Measurements from ENCODE around the gene FAT4.

The FAT4 gene

DNA sequence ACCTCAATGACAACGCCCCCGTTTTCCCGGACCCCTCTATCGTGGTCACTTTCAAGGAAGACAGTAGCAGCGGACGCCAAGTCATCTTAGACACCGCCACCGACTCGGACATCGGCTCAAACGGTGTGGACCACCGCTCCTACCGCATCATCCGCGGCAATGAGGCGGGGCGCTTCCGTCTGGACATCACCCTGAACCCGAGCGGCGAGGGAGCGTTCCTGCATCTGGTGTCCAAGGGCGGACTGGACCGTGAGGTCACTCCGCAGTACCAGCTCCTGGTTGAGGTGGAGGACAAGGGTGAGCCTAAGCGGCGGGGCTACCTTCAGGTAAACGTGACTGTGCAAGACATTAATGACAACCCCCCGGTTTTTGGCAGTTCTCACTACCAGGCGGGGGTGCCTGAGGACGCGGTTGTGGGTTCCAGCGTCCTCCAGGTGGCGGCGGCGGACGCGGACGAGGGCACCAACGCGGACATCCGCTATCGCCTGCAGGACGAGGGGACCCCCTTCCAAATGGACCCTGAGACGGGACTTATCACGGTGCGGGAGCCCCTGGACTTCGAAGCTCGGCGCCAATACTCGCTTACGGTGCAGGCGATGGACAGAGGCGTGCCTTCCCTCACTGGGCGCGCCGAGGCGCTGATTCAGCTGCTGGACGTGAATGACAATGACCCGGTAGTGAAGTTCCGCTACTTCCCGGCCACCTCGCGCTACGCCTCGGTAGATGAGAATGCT is 2.2 kb downstream of the FAT4 start:
- no peak for DNase-seq

GRCh38 chr4:125317525-125317877 is 2.7 kb downstream of the FAT4 start:
- DNase-seq: peak in 1 of 2 donors; percentile 8

GRCh38 chr4:125319311-125319710 is 4.6 kb downstream of the FAT4 start:
- DNase-seq: no peak

GRCh38 chr4:125321709-125322365 is 7.1 kb downstream of the FAT4 start:
- DNase-seq: no peak

GRCh38 chr4:125322366-125322730 is 7.6 kb downstream of the FAT4 start:
- no peak for DNase-seq

DNA sequence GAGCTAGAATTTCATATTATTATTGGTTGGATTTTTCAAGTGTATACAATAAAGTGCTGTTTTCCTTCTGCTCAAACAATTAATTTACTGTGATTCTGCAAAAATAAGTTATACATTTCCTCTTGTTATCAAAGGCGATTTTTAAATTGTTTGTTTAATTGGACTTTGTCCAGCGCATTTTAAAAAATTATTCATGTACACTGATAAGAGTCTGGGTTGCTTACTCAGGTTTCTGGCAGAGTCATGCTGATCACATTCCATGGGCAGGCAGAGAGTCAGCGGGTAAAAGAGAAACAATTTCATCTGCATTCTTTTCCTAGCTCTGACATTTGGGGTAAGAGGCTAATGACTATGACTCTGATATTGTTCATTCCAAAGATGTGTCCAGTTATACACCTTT is 8.9 kb downstream of the FAT4 start:
- no peak for DNase-seq

DNA sequence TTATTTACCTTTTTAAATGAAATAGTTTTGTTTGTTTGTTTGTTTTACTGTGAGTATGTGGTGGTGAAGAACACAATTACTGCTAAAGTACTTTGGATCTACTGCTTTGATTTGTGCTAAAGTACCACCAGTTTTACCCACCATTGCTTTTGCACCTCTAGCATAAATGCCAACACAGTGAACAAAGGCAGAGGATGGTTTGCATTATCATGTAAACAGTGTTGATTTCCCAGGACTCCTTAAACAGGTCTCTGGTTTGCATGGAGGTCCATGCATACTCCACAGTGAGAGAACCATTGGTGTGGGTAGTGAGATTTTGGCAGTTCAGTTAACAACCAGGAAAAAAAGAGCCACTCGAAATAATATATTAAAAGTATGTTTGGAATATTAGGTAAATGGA is 11.0 kb downstream of the FAT4 start:
- no peak for DNase-seq

GRCh38 chr4:125331116-125331515 is 16.4 kb downstream of the FAT4 start:
- DNase-seq: no peak

DNA sequence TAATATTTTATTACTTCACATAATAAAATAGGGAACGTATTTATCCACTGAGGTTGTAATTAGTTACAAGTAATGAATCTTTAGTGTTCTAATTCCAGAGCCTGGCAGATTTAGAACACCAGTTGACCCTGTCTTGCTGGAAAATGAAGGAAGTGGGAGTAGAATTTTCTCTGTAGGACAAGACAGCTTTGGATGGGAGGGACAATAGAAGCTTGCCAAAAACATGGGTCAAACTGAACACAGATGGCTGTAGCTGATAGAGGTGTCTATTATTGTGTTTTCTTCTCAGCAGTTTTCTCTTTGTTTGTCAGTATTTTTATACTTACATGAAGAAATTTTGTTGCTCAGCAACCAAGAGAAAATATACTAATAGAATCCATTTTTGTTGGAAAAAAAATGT is 20.2 kb downstream of the FAT4 start:
- DNase-seq: no peak

DNA sequence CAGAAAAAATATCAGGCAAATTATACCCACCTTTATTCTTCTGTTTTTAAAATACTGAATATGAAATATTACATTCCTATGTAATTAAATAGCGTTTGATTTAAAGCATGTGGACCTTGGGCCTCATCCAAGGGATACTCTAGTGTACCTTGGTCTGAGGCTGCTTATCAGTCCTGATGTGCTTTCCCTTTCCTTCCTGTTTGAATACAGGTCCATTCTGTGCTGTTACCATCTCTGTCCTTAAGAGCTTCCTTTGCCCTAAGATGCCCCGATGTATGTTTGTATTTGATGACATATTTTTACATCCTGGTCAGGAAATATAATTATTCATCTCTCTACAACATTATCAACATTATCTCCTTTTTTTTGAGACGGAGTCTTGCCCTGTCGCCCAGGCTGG is 24.1 kb downstream of the FAT4 start:
- no peak for DNase-seq

DNA sequence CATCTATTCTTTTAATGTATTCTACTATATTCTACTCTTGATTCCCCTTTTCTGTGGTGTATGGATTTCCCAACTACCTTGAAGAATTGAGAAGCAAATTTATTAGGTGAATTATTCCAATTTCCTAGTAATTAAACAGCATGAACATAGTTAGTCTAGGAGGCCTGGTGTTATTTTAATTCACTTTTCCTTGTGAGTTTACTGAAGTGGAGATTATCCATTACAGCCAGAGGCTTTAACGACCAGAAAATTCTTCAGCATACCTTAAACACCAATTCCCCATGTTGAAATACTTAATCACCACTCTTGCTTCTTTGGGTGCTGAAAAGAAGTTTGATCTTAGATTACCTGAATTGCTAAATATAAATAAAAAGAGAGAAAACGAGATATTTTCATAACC is 29.4 kb downstream of the FAT4 start:
- DNase-seq: no peak

DNA sequence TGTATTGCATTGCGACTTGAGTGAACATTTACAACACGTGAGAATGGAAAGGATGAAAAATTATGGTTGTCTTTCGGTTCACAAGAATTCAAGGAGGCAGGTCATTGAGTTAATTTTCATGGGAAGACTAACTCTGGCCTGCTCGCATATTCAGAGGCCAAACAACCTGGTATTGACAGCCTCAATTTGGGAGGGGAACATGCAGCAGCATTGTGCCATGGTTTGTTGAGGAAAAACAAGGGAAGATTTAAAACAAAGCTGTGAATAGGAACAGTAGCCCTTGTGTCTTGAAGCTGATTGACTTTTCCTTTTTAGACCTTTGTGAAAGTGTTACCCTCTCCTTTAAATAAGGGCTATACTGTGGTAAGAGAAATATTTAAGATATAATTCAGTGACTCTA is 31.9 kb downstream of the FAT4 start:
- no peak for DNase-seq

DNA sequence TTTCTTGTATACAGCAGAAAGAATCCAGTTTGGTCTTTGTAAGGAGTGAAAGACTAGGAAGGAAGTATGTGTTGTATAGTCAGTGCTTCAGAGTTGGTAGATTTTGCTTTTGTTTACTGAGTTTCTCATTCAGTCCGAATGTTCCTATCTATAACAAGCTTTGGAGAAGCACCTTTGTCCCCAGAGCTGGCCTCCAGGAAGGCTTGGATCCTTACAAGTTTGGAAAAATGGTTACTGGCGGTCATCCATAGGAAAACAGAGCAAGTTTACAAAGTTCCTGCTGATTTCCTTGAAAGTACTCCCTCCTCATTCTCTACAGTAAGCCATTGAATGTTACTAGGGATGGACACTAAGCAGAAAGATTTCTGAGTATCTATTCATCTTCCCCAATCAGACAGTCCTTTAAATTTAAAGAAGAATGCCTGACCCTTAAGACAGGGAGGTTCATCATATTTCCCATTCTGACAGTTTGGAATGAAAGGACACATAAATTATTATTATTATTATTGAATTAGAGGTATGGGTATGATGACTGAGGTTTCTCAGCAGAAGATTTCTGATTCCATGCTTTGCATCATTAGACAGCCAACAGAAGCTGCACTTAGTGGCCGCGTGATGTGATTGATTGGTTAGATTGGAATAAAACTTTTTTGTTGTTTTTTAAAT is 35.8 kb downstream of the FAT4 start:
- DNase-seq: no peak

DNA sequence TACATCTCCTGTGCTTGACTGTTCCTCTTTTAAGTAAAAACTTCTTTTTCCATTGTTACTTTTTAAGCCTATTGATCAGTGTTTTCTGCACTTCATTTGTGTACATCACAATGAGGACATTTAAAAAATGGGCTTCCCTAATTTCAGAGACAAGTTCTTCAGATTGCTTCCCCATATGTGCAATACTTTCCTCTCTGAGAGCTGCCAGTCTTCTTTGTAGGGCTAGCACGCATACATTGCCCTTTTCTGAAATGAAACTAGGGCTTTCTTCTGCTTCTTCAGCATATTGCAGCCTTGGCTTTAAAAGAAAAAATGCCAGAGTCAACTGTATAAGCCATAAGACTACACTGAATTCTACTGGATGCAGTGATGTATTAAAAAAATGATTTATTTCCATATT is 37.8 kb downstream of the FAT4 start:
- no peak for DNase-seq

DNA sequence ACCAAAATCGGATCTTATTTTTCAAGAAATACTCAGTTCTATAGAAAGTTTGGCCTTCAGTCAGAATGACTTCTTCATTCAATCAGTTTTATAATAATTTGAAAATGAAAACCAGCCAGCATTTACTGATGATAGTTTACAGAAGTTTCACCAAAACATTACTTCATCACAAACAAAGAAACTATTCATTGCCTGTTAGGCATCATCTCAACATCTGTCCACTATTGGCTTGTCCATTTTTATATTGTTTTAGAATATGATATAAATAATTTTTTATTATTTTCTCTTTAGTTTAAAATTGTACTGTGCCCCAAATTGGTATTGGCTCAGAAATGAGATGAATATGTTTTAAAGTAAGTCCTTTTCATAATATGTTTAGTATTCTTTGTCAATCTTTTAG is 38.4 kb downstream of the FAT4 start:
- DNase-seq: no peak

GRCh38 chr4:125355791-125356190 is 41.0 kb downstream of the FAT4 start:
- DNase-seq: no peak

- no peak for DNase-seq
These were observed 42.9 kb downstream of the FAT4 start for GRCh38 chr4:125357675-125358074.

GRCh38 chr4:125358453-125358852 is 43.7 kb downstream of the FAT4 start:
- DNase-seq: no peak

DNA sequence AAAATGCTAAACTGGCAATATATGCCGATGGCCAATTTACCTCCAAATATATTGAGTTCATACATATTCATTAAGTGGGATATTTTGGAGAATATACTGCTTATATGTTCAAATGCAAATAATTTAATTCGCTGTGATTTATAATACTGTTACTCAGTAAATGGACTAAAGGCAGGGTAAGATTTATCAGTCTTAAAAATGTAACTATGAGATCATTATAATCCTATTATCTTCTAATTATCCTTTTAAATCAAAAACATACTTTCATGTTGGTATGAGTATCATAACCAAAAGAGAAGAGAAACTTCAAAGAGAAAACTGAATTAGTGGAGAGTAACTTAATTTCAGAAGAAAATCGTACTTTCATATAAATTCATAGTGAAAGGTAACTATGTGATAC is 44.6 kb downstream of the FAT4 start:
- no peak for DNase-seq

DNA sequence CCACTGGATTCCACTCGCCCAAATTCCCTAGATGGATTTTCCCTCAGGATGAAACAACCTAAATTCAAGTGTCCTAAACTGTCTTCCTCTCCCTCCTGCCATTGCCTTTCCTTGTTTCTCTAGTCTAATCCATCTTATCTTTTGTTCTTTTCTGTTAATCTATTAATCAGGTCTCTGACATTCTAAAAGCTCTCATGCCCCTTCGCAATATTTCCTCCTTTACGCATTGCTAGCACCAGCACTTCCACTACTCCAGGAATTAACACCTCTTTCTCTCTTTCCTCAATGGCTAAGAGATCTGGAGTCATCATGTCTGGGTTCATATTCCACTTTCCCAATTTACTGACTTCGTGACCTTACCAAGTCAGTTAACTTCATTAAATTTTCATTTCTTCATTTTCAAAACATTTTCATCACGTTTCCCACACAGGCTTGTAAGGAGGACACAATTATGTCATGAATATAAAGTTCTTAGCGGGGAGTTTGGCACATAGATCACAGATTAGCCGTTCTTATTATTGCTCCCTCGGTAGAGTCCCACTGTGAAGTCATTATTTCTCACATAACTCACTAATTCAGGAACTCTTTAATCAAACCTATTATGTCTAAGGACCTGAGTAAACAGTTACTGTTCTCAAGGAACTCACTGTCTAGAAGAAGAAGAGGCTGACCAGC is 45.3 kb downstream of the FAT4 start:
- DNase-seq: no peak

GRCh38 chr4:125360727-125361126 is 46.0 kb downstream of the FAT4 start:
- no peak for DNase-seq
